Activated CD4-positive, alpha-beta T cell treated with anti-CD3 and anti-CD28 coated beads, Interleukin-2, amount 10 ng/mL, durations not matched to agents 24 days and 14 days (primary cell): ENCODE data around the gene HIC1. TPM values are rescaled to one million over a fixed set of nuclear protein-coding genes. Genes with fewer than 3 reads are reported as not detected.

Experiments used
- DNase-seq: peaks from one replicate; pipeline ENCODE4 v3.0.0; 2022
- H3K27ac Mint-ChIP-seq: one replicate; pipeline ENCODE4 v1.8.0; 2022; ENCODE audit warnings: mild to moderate bottlenecking, mixed read lengths
- H3K27me3 Mint-ChIP-seq: one replicate; pipeline ENCODE4 v1.8.0; 2022; ENCODE audit warnings: mixed read lengths
- H3K36me3 Mint-ChIP-seq: one replicate; pipeline ENCODE4 v1.8.0; 2022; ENCODE audit warnings: low read depth, mild to moderate bottlenecking, mixed read lengths
- H3K4me1 Mint-ChIP-seq: one replicate; pipeline ENCODE4 v1.8.0; 2021; ENCODE audit warnings: mixed read lengths
- H3K4me3 Mint-ChIP-seq: one replicate; pipeline ENCODE4 v1.8.0; 2022; ENCODE audit warnings: mild to moderate bottlenecking, moderate library complexity, mixed read lengths
- H3K9me3 Mint-ChIP-seq: one replicate; pipeline ENCODE4 v1.8.0; 2021; ENCODE audit warnings: mixed read lengths
- intact Hi-C: fragments of 100-400 bp; cut with micrococcal nuclease; formaldehyde crosslinking; loops from one replicate; pipeline ENCODE4 v1.15.1; 2023
- total RNA-seq: library from RNA; stranded (reverse); gene quantifications from 2 replicates; pipeline ENCODE4 v1.2.3, GENCODE V29; 2022

The HIC1 gene
- total RNA-seq, 1 donor from 2014 or later = 51.6 TPM

- H3K36me3 Mint-ChIP-seq = peaks cover 7% of the 10 kb centered on the region
- no peak overlapping the region for H3K4me3 Mint-ChIP-seq
- no peak for DNase-seq
- no peaks in the 10 kb centered on the region for H3K9me3 Mint-ChIP-seq
- H3K27ac Mint-ChIP-seq = no peak overlapping the region
- intact Hi-C loops = no loop called here
- H3K4me1 Mint-ChIP-seq = peaks cover 6% of the 10 kb centered on the region
- no peaks in the 10 kb centered on the region for H3K27me3 Mint-ChIP-seq
These were observed 56.8 kb downstream of the HIC1 start for GRCh38 chr17:2111691-2112090.

Other genes with a start within 250 kb of the HIC1 start
- 27.1 and 30.7 TPM in 2 replicates for gene SMYD4, start 225.2 kb upstream of the HIC1 start, total RNA-seq
- gene RPA1, start 225.1 kb upstream of the HIC1 start, total RNA-seq = 234 and 238 TPM in 2 replicates
- 1.1 and 1.2 TPM in 2 replicates for gene RTN4RL1, start 29.8 kb upstream of the HIC1 start, total RNA-seq
- gene DPH1, start 24.9 kb upstream of the HIC1 start, total RNA-seq = 50.8 and 55.9 TPM in 2 replicates
- 36.5 and 37.7 TPM in 2 replicates for gene OVCA2, start 13.1 kb upstream of the HIC1 start, total RNA-seq
- gene SMG6, start 248.7 kb downstream of the HIC1 start, total RNA-seq = 31.6 and 36.2 TPM in 2 replicates
- gene SRR, start 248.8 kb downstream of the HIC1 start, total RNA-seq = 13.8 and 15.6 TPM in 2 replicates